Activated CD8-positive, alpha-beta memory T cell treated with anti-CD3 and anti-CD28 coated beads, Interleukin-2, amount 10 ng/mL, durations not matched to agents 7 days and 5 days (primary cell): ENCODE results near the gene UXS1. TPM values are rescaled to one million over a fixed set of nuclear protein-coding genes. Genes with fewer than 3 reads are reported as not detected.
A peak's percentile ranks its signal among the peaks of the same experiment; 100 is the strongest.

Experiments used
- ATAC-seq: fragments of 150-1000 bp; cut with Tn5 transposase; one replicate; pipeline ENCODE4 v1.10.0; 2021; ENCODE audit warnings: moderate library complexity
- CTCF ChIA-PET: fragments of 350-600 bp; sonication (Branson Sonifier 250); formaldehyde crosslinking; loops from one replicate; lab custom pipeline; 2021; ENCODE audit warnings: antibody characterized with exemption; lab: Charles Lee
- DNase-seq: peaks from one replicate; pipeline ENCODE4 v3.0.0-alpha.2; 2020
- H3K27ac Mint-ChIP-seq: one replicate; pipeline ENCODE4 v1.8.0; 2021; ENCODE audit warnings: mild to moderate bottlenecking, mixed read lengths
- H3K27me3 Mint-ChIP-seq: one replicate; pipeline ENCODE4 v1.8.0; 2021; ENCODE audit warnings: mixed read lengths
- H3K36me3 Mint-ChIP-seq: one replicate; pipeline ENCODE4 v1.8.0; 2021; ENCODE audit warnings: mild to moderate bottlenecking, mixed read lengths
- H3K4me1 Mint-ChIP-seq: one replicate; pipeline ENCODE4 v1.8.0; 2021; ENCODE audit warnings: mixed read lengths
- H3K4me3 Mint-ChIP-seq: one replicate; pipeline ENCODE4 v1.8.0; 2021; ENCODE audit warnings: mild to moderate bottlenecking, moderate library complexity, mixed read lengths
- H3K9me3 Mint-ChIP-seq: one replicate; pipeline ENCODE4 v1.8.0; 2022; ENCODE audit warnings: low read depth, mixed read lengths
- total RNA-seq, 2 experiments: library from RNA; stranded (reverse); gene quantifications; one replicate each; pipeline ENCODE4 v1.2.3, GENCODE V29; 2021

Gene UXS1
- total RNA-seq, 2 experiments from 2014 or later, result 90.0 to 115 TPM

- peaks cover 23% of the 10 kb centered on the region for H3K4me1 Mint-ChIP-seq
- H3K36me3 Mint-ChIP-seq, result peaks cover 34% of the 10 kb centered on the region
- H3K9me3 Mint-ChIP-seq, result no peaks in the 10 kb centered on the region
- no peak for DNase-seq
- H3K4me3 Mint-ChIP-seq, result no peak overlapping the region
- CTCF ChIA-PET, result no interaction called here
- no peaks in the 10 kb centered on the region for H3K27me3 Mint-ChIP-seq
- no peak for ATAC-seq
- H3K27ac Mint-ChIP-seq, result no peak overlapping the region
These were observed 63.7 kb downstream of the UXS1 start for GRCh38 chr2:106130251-106130998.

GRCh38 chr2:106129592-106129991 lies 64.5 kb downstream of the UXS1 start:
- peaks cover 23% of the 10 kb centered on the region for H3K4me1 Mint-ChIP-seq
- H3K27ac Mint-ChIP-seq, result no peak overlapping the region
- no peak overlapping the region for H3K4me3 Mint-ChIP-seq
- no peaks in the 10 kb centered on the region for H3K27me3 Mint-ChIP-seq
- H3K36me3 Mint-ChIP-seq, result peaks cover 34% of the 10 kb centered on the region
- CTCF ChIA-PET, result no interaction called here
- no peaks in the 10 kb centered on the region for H3K9me3 Mint-ChIP-seq
- ATAC-seq (no peak), DNase-seq (no peak)

GRCh38 chr2:106129150-106129549 lies 65.0 kb downstream of the UXS1 start:
- Mint-ChIP-seq H3K27ac (no peak overlapping the region), H3K4me1 (peaks cover 23% of the 10 kb centered on the region), H3K9me3 (no peaks in the 10 kb centered on the region), H3K27me3 (no peaks in the 10 kb centered on the region), H3K4me3 (no peak overlapping the region), H3K36me3 (peaks cover 36% of the 10 kb centered on the region)
- DNase-seq (no peak), ATAC-seq (no peak)
- CTCF ChIA-PET, result no interaction called here

GRCh38 chr2:106127776-106128268 lies 66.3 kb downstream of the UXS1 start:
- H3K4me1 Mint-ChIP-seq, result peaks cover 23% of the 10 kb centered on the region
- no peaks in the 10 kb centered on the region for H3K9me3 Mint-ChIP-seq
- peaks cover 41% of the 10 kb centered on the region for H3K36me3 Mint-ChIP-seq
- H3K27me3 Mint-ChIP-seq, result no peaks in the 10 kb centered on the region
- CTCF ChIA-PET, result interaction anchor here (0.9 kb wide), 1 partner anchor 28 kb away, joined by 3 read pairs; no protein-coding TSS in a partner anchor
- peak overlapping the region; percentile 25 for H3K27ac Mint-ChIP-seq
- DNase-seq, result no peak
- ATAC-seq, result no peak
- H3K4me3 Mint-ChIP-seq, result no peak overlapping the region

- Mint-ChIP-seq H3K36me3 (peaks cover 43% of the 10 kb centered on the region), H3K4me3 (no peak overlapping the region), H3K4me1 (peaks cover 23% of the 10 kb centered on the region), H3K9me3 (no peaks in the 10 kb centered on the region), H3K27me3 (no peaks in the 10 kb centered on the region), H3K27ac (peak overlapping the region; percentile 40)
- DNase-seq (no peak), ATAC-seq (no peak)
- CTCF ChIA-PET, result interaction anchor here (0.9 kb wide), 1 partner anchor 29 kb away, joined by 3 read pairs; no protein-coding TSS in a partner anchor
These were observed 66.8 kb downstream of the UXS1 start for GRCh38 chr2:106127282-106127771.

GRCh38 chr2:106126705-106127281 lies 67.3 kb downstream of the UXS1 start:
- H3K27me3 Mint-ChIP-seq, result no peaks in the 10 kb centered on the region
- H3K36me3 Mint-ChIP-seq, result peaks cover 43% of the 10 kb centered on the region
- peak overlapping the region; percentile 20 for H3K27ac Mint-ChIP-seq
- no peaks in the 10 kb centered on the region for H3K9me3 Mint-ChIP-seq
- H3K4me3 Mint-ChIP-seq, result no peak overlapping the region
- peaks cover 23% of the 10 kb centered on the region for H3K4me1 Mint-ChIP-seq
- CTCF ChIA-PET, result interaction anchor here (0.9 kb wide), 1 partner anchor 29 kb away, joined by 3 read pairs; no protein-coding TSS in a partner anchor
- ATAC-seq, result no peak
- no peak for DNase-seq

- no peak overlapping the region for H3K4me3 Mint-ChIP-seq
- H3K27ac Mint-ChIP-seq, result no peak overlapping the region
- peaks cover 23% of the 10 kb centered on the region for H3K4me1 Mint-ChIP-seq
- ATAC-seq, result no peak
- no peaks in the 10 kb centered on the region for H3K9me3 Mint-ChIP-seq
- DNase-seq, result no peak
- H3K27me3 Mint-ChIP-seq, result no peaks in the 10 kb centered on the region
- CTCF ChIA-PET, result no interaction called here
- peaks cover 45% of the 10 kb centered on the region for H3K36me3 Mint-ChIP-seq
These were observed 67.8 kb downstream of the UXS1 start for GRCh38 chr2:106126295-106126694.

- CTCF ChIA-PET, result no interaction called here
- DNase-seq (no peak), ATAC-seq (no peak)
- H3K36me3 Mint-ChIP-seq, result peaks cover 45% of the 10 kb centered on the region
- no peaks in the 10 kb centered on the region for H3K9me3 Mint-ChIP-seq
- peak overlapping the region; percentile 26 for H3K27ac Mint-ChIP-seq
- peaks cover 23% of the 10 kb centered on the region for H3K4me1 Mint-ChIP-seq
- H3K27me3 Mint-ChIP-seq, result no peaks in the 10 kb centered on the region
- no peak overlapping the region for H3K4me3 Mint-ChIP-seq
These were observed 69.1 kb downstream of the UXS1 start for GRCh38 chr2:106124905-106125549.

GRCh38 chr2:106124106-106124756 lies 69.9 kb downstream of the UXS1 start:
- CTCF ChIA-PET, result no interaction called here
- Mint-ChIP-seq H3K27ac (peak overlapping the region; percentile 21), H3K4me1 (peaks cover 20% of the 10 kb centered on the region), H3K4me3 (no peak overlapping the region), H3K27me3 (no peaks in the 10 kb centered on the region), H3K36me3 (peaks cover 41% of the 10 kb centered on the region), H3K9me3 (no peaks in the 10 kb centered on the region)
- no peak for ATAC-seq
- no peak for DNase-seq

GRCh38 chr2:106122157-106122556 lies 71.9 kb downstream of the UXS1 start:
- no peaks in the 10 kb centered on the region for H3K27me3 Mint-ChIP-seq
- CTCF ChIA-PET, result no interaction called here
- no peaks in the 10 kb centered on the region for H3K9me3 Mint-ChIP-seq
- DNase-seq (no peak), ATAC-seq (no peak)
- peaks cover 2% of the 10 kb centered on the region for H3K4me1 Mint-ChIP-seq
- no peak overlapping the region for H3K27ac Mint-ChIP-seq
- H3K4me3 Mint-ChIP-seq, result no peak overlapping the region
- peaks cover 29% of the 10 kb centered on the region for H3K36me3 Mint-ChIP-seq

- Mint-ChIP-seq H3K9me3 (no peaks in the 10 kb centered on the region), H3K36me3 (peaks cover 28% of the 10 kb centered on the region), H3K4me1 (peaks cover 9% of the 10 kb centered on the region), H3K27me3 (no peaks in the 10 kb centered on the region), H3K27ac (no peak overlapping the region), H3K4me3 (no peak overlapping the region)
- ATAC-seq (no peak), DNase-seq (no peak)
- CTCF ChIA-PET, result no interaction called here
These were observed 73.7 kb downstream of the UXS1 start for GRCh38 chr2:106120432-106120831.

GRCh38 chr2:106119074-106119473 lies 75.0 kb downstream of the UXS1 start:
- ATAC-seq (no peak), DNase-seq (no peak)
- Mint-ChIP-seq H3K36me3 (peaks cover 30% of the 10 kb centered on the region), H3K4me3 (no peak overlapping the region), H3K27ac (no peak overlapping the region), H3K27me3 (no peaks in the 10 kb centered on the region), H3K9me3 (no peaks in the 10 kb centered on the region), H3K4me1 (peaks cover 15% of the 10 kb centered on the region)
- CTCF ChIA-PET, result no interaction called here
